Lower leg skin (tissue), 4 donors: Measurements from ENCODE around the gene POLR3B. TPM values are rescaled to one million over a fixed set of nuclear protein-coding genes. Genes with fewer than 3 reads are reported as not detected.

Experiments
- DNase-seq, 2 donors: peaks; one replicate each; pipeline ENCODE4 v3.0.0-alpha.2; 2019; ENCODE audit warnings: low spot score in 2 of 2
- H3K4me3 ChIP-seq: fragments of 200-600 bp; sonication (generic); 2 replicates; pipeline ENCODE4 v1.5.1; 2017; ENCODE audit warnings: mild to moderate bottlenecking, low read depth; ENCODE audit not compliant: poor library complexity, severe bottlenecking
- CTCF ChIP-seq, 3 donors: fragments of 450-650 bp; IDR thresholded peaks; one replicate each; pipeline ENCODE4 v1.5.1; 2016; ENCODE audit warnings: antibody characterized with exemption in 3 of 3, mild to moderate bottlenecking in 3 of 3, moderate library complexity in 2 of 3
- POLR2A ChIP-seq, 2 donors: fragments of 450-650 bp; IDR thresholded peaks; one replicate each; pipeline ENCODE4 v1.6.1; 2016 to 2017; ENCODE audit warnings: antibody characterized with exemption in 2 of 2, mild to moderate bottlenecking in 1 of 2, moderate library complexity in 1 of 2
- WGBS, 2 donors: methylation state at CpG; one replicate each; pipeline ENCODE4 v1.1.5; 2018; 5-methylcytosine and 5-hydroxymethylcytosine counted together
- intact Hi-C: fragments of 100-400 bp; cut with DNase I; formaldehyde crosslinking; loops from one replicate; pipeline ENCODE4 v1.15.0; 2023; ENCODE audit warnings: low total_unique reads
- total RNA-seq, 4 donors: library from RNA; depleted of rRNA; stranded (reverse); fragments of >200 nt; gene quantifications; one replicate each; pipeline ENCODE4 v1.1.0, GENCODE V29; 2016

POLR3B gene
- total RNA-seq, 4 donors from 2014 or later: 9.4 to 12.9 (median 12.1) TPM

GRCh38 chr12:106527356-106527755, 169.8 kb downstream of the POLR3B start:
- whole genome bisulfite sequencing, 2 donors: 82 to 88% methylated on average over 2 of the region's 2 CpGs
- TF ChIP-seq POLR2A (IDR thresholded peaks at IDR 0.05) (no peak), CTCF (IDR thresholded peaks at IDR 0.05) (no peak)
- intact Hi-C loops: no loop called here
- H3K4me3 ChIP-seq: no peak overlapping the region
- DNase-seq: no peak

GRCh38 chr12:106541201-106541600, 183.7 kb downstream of the POLR3B start:
- no peak for DNase-seq
- H3K4me3 ChIP-seq: no peak overlapping the region
- TF ChIP-seq CTCF (IDR thresholded peaks at IDR 0.05) (no peak), POLR2A (IDR thresholded peaks at IDR 0.05) (no peak)
- intact Hi-C loops: no loop called here

GRCh38 chr12:106551410-106551809, 193.9 kb downstream of the POLR3B start:
- H3K4me3 ChIP-seq: no peak overlapping the region
- 86 to 90% methylated on average over 9 of the region's 9 CpGs for WGBS, 2 donors
- TF ChIP-seq CTCF (IDR thresholded peaks at IDR 0.05): no peak
- TF ChIP-seq POLR2A (IDR thresholded peaks at IDR 0.05): no peak
- intact Hi-C loops: no loop called here
- no peak for DNase-seq

GRCh38 chr12:106552228-106552627, 194.7 kb downstream of the POLR3B start:
- DNase-seq: no peak
- intact Hi-C loops: no loop called here
- TF ChIP-seq POLR2A (IDR thresholded peaks at IDR 0.05) (no peak), CTCF (IDR thresholded peaks at IDR 0.05) (no peak)
- 78 to 94% methylated on average over 1 of the region's 1 CpG for WGBS, 2 donors
- no peak overlapping the region for H3K4me3 ChIP-seq

Other genes with a start within 250 kb of the POLR3B start
- 10 to 100 TPM; 23.9 to 66.1 (median 42.3) TPM for gene NUAK1, start 218.8 kb upstream of the POLR3B start, total RNA-seq
- 10 to 100 TPM; 57.2 to 80.3 (median 73.6) TPM for gene CKAP4, start 109.7 kb upstream of the POLR3B start, total RNA-seq
- gene TCP11L2, start 55.0 kb upstream of the POLR3B start, total RNA-seq: 10 to 100 TPM; 55.5 to 81.4 (median 72.7) TPM
- not detected for gene RFX4, start 225.3 kb downstream of the POLR3B start, total RNA-seq